Urothelium cell line (cell line): ENCODE results near the gene CD109.
"Not testable (repeated sequence)": the region's sequence is repeated elsewhere in the genome, so short reads cannot be mapped to it uniquely, and the experiment has no call there.

Experiments
- DNase-seq: peaks from one replicate; pipeline ENCODE4 v3.0.0; 2011; ENCODE audit warnings: low spot score, mixed read lengths
- FAIRE-seq: peaks from 2 replicates; lab custom pipeline; 2011; peaks lifted over from hg19 to GRCh38; lab: Jason Lieb, UNC

Gene CD109

DNA sequence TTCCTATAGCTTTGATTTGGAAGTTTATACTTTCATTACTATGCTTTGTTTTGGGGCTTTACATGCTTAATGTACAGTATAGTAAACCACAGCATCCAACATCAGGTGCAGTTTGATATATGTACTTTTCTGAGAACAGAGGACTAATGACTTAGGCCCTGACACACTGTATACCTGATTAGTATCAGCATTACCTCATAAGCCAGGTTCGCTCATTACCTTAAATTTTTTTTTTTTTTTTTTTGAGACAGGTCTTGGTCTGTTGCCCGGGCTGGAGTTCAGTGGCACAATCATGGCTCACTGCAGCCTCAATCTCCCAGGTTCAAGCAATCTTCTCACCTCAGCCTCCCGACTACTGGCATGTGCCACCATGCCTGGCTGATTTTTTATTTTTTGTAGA lies 28.4 kb downstream of the CD109 start:
- FAIRE-seq = no peak
- DNase-seq = no peak

DNA sequence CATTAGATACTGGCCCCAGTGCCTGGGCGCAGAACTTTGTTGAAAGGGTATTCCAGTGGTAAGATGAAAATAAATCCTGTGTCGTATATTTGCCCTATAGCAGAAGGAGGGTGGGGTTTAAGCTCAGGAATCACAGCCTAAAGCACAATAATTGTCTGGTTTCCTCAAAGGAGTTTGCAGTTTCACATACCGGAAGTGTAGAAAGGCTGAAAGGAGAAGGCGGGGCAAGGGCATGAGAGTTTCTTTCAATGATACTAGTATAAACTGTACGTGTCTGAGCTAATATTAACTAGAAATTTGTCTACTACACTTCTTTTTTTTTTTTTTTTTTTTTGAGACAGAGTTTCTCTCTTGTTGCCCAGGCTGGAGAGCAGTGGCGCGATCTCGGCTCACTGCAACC lies 29.2 kb downstream of the CD109 start:
- not testable (repeated sequence) for FAIRE-seq, DNase-seq

DNA sequence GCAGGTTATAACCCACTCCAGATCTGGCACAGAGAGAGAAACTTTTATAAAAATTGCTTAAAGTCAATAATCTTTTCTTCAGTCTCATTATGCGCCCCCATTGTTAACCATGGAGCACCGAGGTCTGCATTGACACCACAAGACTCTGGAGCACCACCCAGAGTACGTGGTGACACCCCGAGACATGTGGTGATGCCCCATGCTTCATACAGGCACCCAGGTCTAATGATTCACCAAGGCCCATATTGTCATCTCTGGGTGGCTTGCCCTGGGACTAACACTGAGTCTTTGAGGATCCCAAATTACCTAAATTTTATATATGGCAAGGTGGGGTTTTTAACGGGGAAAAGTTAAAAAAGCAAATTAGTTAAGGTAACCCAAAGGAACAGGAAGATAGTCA lies 31.1 kb downstream of the CD109 start:
- no peak for FAIRE-seq
- DNase-seq = no peak

DNA sequence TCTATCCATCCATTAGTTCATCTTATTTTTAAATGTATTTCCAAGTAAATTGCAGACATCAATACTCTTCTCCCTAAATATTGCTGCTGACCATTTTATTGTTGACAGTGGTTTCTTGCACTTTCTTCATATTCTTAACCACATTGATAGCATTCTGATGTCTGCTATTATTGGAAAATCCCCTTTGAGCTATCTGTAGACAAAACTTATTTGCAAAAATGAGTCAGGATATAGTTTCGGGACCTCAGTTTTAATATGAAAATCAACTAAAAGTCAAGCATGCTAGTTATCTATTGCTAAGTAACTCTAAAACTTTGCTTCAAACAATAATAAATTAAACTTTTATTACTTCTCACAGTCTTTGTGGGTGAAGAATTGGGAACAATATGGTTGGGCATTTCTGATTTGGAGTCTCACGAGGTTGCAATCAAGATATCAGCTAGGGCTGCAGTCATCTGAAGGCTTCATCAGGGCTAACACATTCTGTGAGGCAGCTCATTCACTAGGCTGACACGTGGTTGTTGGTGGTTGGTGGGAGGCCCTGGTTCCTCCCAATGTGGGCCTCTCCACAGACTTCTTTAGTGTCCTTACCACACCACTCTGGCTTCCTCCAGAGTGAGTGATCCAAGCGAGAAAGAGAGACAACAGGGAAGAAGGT lies 32.7 kb downstream of the CD109 start:
- DNase-seq (no peak), FAIRE-seq (no peak)

DNA sequence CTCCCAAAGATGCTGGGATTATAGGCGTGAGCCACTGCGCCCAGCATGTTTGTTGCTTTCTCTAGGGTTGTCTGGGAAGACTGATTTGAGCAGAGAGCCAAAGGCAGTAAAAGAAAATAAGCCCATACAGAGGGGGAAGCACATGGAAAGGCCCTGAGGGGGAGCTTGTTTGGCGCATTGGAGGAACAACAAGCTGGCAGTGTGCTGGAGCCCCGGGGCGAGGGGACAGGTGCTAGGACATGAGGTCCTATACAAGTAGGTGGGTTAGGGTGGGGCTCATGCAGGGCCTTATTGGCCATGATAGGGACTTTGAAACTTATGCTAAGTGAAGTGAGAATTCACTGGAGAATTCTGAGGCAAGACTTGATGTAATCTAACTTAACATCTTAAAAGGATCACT lies 35.3 kb downstream of the CD109 start:
- FAIRE-seq (no peak), DNase-seq (no peak)

DNA sequence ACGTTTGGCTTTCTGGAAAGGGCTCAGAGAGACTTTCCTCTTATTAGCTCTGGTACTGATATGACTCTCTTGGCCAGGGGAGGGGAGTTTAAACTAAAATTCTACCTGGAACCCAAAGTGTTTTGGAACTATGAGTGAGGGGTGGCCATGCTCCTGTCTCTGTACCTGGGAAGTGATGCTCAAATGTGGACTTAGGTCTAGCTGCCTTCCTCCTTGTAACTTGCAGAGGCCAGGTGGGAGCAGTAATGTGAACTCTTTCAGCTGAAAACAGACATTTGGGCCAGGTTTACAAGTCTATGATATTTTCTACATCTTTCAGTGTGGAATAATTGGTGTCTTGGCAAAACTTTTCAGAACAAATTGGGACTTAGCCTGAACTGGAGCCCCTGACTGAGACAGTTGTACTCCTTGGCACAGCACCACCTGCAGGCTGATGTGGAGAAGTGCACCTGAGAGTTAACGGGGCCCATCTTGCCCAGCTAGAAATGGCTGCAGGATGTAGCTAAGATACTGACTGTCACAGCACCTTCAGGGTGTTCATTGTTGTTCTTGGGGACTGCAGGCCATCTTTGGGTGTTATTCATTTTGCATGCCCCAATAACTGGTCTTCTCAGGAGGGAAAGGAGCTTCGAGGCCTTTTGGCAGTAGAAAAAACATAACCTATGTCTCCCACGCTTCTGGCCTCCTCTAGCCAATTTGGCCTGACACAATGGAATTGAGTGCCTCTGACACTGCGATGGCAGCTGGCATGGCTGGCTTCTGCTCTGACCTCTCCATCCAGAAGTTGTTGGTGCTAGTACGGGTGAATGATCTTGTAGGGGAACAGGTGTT lies 37.1 kb downstream of the CD109 start:
- FAIRE-seq (peak; percentile 90), DNase-seq (peak; percentile 74)

DNA sequence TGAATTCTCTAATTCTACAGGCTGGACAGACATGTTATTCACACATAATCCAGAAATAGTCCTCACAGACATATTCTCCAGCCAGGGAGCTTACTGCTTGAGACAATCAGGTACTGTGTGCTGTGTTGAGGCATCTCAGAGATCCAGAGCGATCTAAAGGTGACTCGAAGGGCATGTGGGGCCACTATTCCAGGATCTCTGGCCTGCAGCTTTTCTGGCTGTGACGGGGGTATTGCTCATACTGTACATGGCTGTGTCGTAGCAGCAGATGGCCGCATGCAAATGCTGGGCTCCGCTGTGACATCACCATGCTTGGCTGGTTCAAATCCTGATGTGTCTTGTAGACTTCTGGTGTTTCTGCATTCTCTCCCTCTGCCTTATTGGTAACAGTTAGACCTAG lies 37.8 kb downstream of the CD109 start:
- DNase-seq = no peak
- FAIRE-seq = no peak

DNA sequence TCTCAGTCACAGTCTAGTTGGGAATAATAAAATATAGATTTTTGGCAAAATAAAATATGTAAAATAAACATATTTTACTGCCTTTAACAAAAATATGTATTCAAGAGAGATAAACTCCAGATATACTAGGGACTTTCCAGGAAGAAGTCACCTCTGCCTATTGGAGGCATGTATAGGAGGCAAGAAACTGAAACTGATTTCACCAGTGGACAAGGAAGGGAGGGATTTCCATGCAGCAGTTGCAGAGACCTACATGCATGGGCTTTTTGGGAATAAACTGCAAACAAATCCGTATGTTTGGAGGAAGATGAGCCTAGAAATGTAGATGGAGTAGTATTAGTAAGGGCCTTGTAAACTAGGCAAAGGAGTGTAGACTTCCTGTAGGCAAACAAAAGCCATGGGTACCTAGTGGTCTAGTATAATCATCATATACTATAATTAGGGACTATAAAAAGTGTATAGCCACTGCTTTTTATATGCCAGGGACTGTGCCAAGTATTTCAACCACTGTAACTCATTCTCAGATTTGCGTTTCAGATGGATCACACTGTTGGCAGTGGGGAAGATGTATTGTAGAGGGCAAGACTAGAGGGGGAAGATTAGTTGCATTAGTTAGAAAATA lies 38.9 kb downstream of the CD109 start:
- no peak for DNase-seq
- no peak for FAIRE-seq

DNA sequence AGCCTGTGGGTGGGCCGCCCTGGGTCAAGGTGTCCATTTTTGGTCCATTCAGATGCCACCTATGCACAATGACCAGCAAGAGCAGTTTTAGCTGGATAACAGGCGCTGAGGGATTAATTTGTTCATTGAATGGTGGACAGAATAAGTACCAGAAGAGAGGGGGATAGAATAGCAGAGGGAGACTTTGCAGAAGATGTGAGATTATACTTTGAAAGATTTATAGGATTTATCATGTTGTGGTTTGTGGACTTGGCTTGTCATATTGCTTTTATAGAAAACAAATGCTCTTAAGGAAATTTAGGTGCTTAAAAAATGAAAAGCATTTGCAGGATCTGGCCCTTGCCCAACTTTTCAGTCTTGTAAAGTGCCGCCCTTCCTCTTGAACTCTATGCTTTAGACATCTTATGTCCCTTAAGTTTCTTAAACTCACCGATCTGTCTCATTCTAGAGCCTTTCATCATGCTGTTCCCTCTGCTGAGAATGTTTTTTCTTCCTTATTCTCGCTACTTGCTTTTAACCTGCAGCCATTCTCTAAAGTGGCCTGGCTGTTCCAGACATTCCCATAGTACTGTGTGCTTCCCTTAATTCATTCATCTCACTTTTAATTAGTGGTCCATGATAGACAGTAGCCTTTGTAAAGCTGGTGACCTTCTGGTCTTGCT lies 42.5 kb downstream of the CD109 start:
- FAIRE-seq (no peak), DNase-seq (no peak)

DNA sequence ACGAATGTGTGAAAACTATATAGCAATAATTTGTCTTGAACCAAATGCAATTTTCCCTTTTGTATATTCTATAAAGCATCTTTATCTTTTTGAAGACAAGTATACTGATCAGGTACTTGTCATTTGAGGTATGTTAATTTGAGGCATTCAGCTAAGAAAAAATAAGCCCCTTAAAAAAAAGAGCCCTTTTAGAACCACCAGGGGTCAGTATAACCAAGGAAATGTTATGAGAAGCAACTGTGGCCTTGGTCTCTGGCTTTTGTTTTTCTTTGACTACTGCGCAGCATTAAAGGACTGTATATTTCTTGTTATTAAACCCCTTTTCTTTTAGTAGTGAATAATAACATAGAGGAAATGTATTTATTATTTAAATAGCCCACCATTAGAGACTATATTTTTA lies 43.1 kb downstream of the CD109 start:
- DNase-seq = peak; percentile 45
- no peak for FAIRE-seq

DNA sequence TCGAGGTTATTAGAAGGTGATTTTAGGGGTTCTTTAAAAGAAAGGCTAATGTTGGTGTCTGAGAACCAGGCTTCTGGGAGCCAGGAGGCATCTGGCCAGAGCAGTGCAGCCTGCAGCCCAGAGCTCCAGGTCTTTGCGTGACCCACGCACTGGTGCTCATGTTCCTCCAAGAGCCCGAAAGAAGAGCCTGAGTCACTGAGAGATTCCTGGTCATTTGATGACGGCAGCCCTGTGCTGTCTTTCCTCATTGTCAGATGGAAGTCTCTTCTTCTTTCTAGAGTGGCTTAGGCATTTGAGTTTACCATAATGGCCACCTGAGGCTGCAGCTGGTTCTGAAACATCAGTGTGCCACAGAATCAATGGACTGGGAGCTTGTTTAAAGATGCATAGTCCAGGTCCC lies 46.4 kb downstream of the CD109 start:
- FAIRE-seq (no peak), DNase-seq (no peak)

DNA sequence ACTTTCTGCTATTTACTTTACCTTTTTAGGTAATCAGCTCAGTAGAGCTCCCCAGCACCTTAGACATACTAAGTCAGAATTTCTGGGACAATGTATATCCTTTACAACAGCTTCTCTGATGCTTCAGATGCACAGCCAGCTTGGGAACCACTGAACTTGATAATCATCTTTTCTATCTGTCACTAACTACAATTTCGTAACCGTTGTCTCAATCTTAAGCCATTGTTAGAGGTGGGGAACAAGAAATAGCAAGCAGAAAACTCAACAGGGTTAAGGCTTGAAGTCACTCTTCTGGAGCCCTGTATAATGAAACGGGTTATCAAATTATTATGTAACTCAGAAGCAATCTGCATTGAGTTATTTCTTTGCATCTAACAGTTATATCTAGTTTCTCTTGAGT lies 47.1 kb downstream of the CD109 start:
- FAIRE-seq (no peak), DNase-seq (no peak)

DNA sequence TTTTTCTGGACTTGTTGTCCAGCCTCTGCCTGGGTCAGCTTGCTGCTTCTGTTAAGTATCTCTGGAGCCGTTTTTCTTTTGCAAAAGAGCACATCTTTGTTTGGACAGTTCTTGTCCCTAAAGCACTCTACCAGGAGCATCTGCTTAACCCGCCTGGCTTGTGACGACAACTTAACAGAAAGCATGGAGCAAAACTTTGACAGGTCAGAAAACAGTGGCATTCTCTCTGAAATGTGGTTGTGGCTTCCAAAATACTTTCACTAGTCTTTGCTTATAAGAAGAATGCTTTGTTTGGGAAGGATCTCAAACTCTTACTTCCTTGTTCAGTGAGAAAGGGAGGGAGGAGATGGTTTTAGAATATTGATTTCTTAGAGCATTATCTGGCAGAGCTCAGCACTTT lies 47.6 kb downstream of the CD109 start:
- no peak for DNase-seq
- FAIRE-seq = no peak

DNA sequence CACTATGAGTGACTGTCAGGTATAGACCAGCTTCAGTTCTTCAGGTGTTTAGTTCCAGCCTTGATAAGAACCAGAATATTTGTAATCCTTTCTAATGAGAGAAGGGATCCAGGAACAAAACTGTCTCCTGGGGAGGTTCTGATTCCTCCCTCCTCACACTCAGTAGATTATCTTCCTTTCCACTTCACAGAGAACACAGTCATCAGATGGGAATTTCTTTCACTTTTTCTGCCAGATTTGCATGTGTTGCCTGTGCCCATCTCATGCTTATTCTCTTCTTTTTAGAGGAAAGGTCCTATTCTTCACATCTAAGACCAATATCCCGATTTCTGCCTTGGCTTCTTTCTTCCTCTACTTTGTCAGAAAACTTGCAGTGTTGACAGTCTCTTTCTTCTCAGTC lies 50.8 kb downstream of the CD109 start:
- no peak for FAIRE-seq

DNA sequence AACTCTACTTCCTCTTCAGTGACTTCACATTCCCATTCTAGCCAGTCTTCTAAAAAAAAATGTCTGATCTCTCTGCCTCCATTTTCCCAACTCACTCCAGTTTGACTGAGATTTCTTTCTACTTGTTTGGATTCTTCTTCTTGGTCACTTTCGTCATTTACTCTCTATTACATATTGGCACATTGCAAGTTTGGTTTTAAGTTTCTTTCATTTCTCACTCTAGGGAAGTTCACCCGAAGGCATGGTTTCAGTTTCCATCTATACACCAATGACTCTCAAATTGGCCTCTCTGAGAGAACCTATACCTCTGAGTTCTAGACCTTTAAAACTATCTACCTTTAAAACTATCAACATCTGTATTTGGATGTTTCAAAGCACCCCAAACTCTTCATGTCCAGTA lies 51.3 kb downstream of the CD109 start:
- FAIRE-seq = no peak
- DNase-seq = no peak

More for the DNA sequence above, 50.8 kb downstream of the CD109 start:
- no peak for DNase-seq

DNA sequence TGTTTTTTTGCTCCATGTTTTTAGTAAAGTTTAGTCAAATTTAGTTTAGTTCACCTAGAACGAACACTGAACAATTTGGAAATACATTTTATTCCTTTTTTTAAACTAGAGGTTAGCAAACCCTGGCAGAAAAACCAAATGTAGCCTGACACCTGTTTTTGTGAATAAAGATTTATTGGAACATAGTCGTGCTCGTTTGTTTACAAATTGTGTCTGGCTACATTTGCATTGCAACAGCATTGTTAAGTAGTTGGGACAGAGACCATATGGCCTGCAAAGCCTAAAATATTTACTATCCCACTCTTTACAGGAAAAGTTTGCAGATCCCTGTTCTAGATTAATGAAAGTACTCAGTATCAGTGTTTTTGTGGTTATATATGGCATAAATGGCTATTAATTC lies 56.9 kb downstream of the CD109 start:
- DNase-seq (no peak), FAIRE-seq (no peak)

DNA sequence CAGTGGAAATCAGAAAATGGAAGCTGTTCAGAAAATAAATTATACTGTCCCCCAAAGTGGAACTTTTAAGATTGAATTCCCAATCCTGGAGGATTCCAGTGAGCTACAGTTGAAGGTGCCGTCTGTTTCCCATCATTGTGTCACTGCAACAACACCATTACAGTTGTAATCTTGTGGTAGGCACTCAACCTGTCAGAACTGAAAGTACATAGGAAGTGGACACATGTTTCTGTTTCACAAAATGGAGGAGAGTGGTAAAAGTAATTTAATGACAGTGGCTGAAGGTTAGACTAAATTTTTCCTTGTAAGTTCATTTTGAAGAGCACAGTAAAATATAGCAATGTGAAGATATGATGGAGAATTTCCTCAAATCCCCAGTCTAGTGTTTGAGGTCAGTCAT lies 70.0 kb downstream of the CD109 start:
- DNase-seq (no peak), FAIRE-seq (no peak)

DNA sequence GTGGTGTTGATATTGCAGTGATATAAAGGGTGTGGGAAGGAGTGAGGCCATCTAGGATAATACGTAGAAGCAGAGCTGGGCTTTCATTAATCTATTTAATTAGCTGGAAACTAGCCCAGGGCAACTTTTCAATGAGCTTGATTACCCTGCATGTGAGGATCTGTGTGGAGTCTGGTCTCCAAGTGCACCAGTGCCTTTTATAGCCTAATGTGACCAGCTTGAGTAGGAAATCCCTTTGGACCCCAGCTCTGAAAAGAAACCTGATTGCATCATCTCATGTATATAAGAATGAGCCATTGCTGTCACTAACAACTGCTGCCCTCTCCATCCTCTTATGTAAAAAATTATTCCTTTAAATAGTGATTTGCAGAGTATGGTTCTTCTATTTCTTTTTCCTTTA lies 72.6 kb downstream of the CD109 start:
- FAIRE-seq (no peak), DNase-seq (no peak)

DNA sequence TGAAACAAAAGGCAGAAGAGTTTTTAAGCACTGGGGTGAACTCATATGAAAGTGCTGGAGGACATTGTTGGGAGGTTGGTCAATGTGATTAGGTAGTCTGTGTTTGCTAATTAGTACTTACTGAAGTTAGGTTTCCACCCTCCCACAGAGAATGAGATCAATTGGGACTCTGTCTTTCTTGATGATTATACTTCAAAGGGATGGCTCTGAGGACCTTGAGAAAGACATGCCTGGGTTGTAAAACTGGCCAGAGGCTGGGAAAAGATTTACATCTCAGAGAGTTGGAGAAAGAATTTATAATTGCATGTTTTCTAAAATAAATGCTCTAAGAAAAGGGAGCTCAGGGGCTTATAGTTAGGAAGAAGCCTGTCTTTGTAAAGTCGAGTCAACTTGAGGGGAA lies 74.0 kb downstream of the CD109 start:
- DNase-seq = no peak
- FAIRE-seq = no peak

DNA sequence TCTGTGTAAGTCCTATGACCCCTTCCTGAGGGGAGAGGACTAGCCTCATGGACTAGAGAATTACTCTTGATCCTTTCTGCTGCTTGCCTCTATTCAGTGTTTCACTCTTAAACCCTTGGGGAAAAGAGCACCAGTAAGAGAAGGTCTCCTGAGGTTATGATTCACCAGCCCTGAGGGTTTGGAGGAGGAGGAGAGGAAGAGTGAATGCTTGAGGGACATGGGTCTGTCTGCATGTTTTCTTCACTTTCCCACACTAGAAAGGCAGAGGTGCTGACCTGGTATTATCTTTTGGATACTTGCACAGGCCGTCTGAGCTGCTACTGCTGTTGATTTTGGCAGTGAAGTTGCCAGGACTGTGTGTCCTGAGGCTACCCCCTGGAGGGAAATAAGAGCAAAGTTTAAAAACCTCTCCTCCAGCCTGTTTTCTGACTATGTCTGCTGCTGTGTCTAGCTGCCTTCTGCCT lies 78.3 kb downstream of the CD109 start:
- no peak for FAIRE-seq

DNA sequence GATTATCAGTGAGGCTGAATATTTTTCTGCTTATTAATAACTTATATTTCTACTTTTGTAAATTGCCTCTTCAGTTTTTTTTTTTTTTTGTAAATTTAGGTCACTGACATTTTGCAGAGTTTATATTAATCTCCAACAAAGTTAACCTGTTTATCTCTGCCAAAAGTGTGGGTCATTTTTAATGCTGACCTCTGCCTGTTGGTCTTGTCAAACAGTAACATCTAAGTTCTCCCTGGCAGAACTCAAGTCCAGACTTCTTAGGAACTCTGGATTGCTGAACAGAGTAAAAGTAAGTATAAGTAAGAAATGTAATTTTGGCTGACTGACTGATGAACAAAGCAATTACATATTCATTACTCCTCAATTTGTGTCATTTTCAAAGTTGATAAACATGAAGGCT lies 83.9 kb downstream of the CD109 start:
- no peak for FAIRE-seq

More for the DNA sequence above, 78.3 kb downstream of the CD109 start:
- DNase-seq = peak; percentile 11

More for the DNA sequence above, 83.9 kb downstream of the CD109 start:
- no peak for DNase-seq
